ENCODE data around the gene TMPRSS2.

DNA sequence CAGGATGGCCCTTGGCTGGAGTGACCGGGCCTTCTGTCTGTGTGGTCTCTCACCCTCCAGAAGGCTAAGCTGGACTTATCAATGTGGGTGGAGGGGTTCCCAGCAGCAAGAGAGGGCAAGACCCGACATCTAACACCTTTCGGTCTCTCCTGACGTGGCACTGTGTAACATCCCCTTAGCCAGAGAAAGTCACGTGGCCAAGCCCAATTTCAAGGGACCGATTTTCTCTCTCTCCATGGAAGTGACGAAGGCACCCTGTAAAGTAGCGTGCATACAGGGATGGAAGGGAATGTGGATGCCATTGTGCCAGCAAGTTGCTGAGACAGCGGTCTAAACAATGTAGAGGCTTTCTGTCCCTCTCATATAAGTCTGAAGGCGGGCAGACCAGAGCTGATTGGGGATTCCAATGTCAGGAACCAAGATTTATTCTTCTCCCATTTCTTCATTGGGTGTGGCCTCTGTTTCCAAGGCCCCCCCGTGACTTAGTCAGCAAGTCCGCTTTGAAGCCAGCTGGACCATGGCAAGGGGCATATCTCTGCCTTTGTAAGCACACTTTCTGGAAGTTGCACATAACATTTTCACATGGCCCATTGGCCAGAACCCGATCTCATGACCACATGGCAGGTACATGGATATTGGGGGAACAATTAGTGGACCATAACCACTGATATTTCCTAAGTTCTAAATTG is 69.4 kb downstream of the TMPRSS2 start:
- TF ChIP-seq, protein P1, sequence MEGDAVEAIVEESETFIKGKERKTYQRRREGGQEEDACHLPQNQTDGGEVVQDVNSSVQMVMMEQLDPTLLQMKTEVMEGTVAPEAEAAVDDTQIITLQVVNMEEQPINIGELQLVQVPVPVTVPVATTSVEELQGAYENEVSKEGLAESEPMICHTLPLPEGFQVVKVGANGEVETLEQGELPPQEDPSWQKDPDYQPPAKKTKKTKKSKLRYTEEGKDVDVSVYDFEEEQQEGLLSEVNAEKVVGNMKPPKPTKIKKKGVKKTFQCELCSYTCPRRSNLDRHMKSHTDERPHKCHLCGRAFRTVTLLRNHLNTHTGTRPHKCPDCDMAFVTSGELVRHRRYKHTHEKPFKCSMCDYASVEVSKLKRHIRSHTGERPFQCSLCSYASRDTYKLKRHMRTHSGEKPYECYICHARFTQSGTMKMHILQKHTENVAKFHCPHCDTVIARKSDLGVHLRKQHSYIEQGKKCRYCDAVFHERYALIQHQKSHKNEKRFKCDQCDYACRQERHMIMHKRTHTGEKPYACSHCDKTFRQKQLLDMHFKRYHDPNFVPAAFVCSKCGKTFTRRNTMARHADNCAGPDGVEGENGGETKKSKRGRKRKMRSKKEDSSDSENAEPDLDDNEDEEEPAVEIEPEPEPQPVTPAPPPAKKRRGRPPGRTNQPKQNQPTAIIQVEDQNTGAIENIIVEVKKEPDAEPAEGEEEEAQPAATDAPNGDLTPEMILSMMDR (IDR thresholded peaks at IDR 0.05), result no peak
- TF ChIP-seq POLR2A (IDR thresholded peaks at IDR 0.05), result no peak
- TF ChIP-seq EP300 (IDR thresholded peaks at IDR 0.05), result no peak
